Measurements from ENCODE around the gene TMEM258.

GRCh38 chr11:61766353-61766841 is 26.0 kb downstream of the TMEM258 start:
- no peak for TF ChIP-seq PYGO2 (tag; IDR thresholded peaks at IDR 0.05)
- TF ChIP-seq ZBTB34 (CRISPR knock-in tag; IDR thresholded peaks at IDR 0.05): no peak
- no peak for TF ChIP-seq GATA2 (CRISPR knock-in tag; IDR thresholded peaks at IDR 0.05)
- no peak for TF ChIP-seq ATF3 (IDR thresholded peaks at IDR 0.05)
- TF ChIP-seq ATF3 (CRISPR knock-in tag; conservative IDR thresholded peaks at IDR 0.05): no peak
- no peak for TF ChIP-seq EP300 (IDR thresholded peaks at IDR 0.05; ENCODE audit: low read length)
- TF ChIP-seq, protein P1, sequence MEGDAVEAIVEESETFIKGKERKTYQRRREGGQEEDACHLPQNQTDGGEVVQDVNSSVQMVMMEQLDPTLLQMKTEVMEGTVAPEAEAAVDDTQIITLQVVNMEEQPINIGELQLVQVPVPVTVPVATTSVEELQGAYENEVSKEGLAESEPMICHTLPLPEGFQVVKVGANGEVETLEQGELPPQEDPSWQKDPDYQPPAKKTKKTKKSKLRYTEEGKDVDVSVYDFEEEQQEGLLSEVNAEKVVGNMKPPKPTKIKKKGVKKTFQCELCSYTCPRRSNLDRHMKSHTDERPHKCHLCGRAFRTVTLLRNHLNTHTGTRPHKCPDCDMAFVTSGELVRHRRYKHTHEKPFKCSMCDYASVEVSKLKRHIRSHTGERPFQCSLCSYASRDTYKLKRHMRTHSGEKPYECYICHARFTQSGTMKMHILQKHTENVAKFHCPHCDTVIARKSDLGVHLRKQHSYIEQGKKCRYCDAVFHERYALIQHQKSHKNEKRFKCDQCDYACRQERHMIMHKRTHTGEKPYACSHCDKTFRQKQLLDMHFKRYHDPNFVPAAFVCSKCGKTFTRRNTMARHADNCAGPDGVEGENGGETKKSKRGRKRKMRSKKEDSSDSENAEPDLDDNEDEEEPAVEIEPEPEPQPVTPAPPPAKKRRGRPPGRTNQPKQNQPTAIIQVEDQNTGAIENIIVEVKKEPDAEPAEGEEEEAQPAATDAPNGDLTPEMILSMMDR (IDR thresholded peaks at IDR 0.05 in 2 of 3, conservative IDR thresholded peaks at IDR 0.05 in 1 of 3; ENCODE audit: insufficient read depth in 2 of 3, low read depth in 1 of 3, low read length in 3 of 3): no peak
- TF ChIP-seq CREB1 (IDR thresholded peaks at IDR 0.05): no peak
- TF ChIP-seq CREB1 (CRISPR knock-in tag; IDR thresholded peaks at IDR 0.05): no peak
- no peak for TF ChIP-seq POLR2A (conservative IDR thresholded peaks at IDR 0.05)
- TF ChIP-seq SIN3A (IDR thresholded peaks at IDR 0.05; ENCODE audit: borderline replicate concordance in 2 of 2, control insufficient read depth in 1 of 2, low read depth in 2 of 2, low read length in 2 of 2): no peak
- TF ChIP-seq POLR2AphosphoS5 (IDR thresholded peaks at IDR 0.05; ENCODE audit: control insufficient read depth, insufficient read depth, low read depth, low read length): no peak

Measured in K562 (cell line).